HCT116 (cell line): ENCODE results near the gene KRTAP22-2. TPM values are rescaled to one million over a fixed set of nuclear protein-coding genes. Genes with fewer than 3 reads are reported as not detected.

Source experiments
- ATAC-seq: fragments of 200-7000 bp; cut with Tn5 transposase; 2 replicates; pipeline ENCODE4 v1.9.1; 2020; ENCODE audit warnings: mild to moderate bottlenecking, moderate library complexity
- BruUV-seq: library from RNA; stranded (reverse); fragments of 400-500 nt; replicated peaks from 2 replicates; lab custom pipeline; 2021; lab: Mats Ljungman, UMichigan
- CTCF ChIA-PET: fragments of 300-600 bp; sonication (Branson Sonifier 250); formaldehyde crosslinking; loops from one replicate; lab custom pipeline; 2021; ENCODE audit warnings: antibody characterized with exemption; lab: Charles Lee
- POLR2A ChIA-PET: fragments of 300-600, 350-600 bp; sonication (Branson Sonifier 250); formaldehyde crosslinking; loops from one replicate; lab custom pipeline; 2021; ENCODE audit warnings: antibody characterized with exemption; lab: Charles Lee
- RAD21 ChIA-PET, 2 experiments: fragments of 300-600 bp; sonication (Branson Sonifier 250); formaldehyde crosslinking; loops; one replicate each; lab custom pipeline; 2023; ENCODE audit warnings: low total read pairs in 2 of 2; ENCODE audit not compliant: uncharacterized antibody in 2 of 2, unreplicated experiment in 2 of 2, low non-redundant PET in 1 of 2; lab: Charles Lee
- DNase-seq: peaks from one replicate; pipeline ENCODE4 v3.0.0-alpha.2; 2010; ENCODE audit warnings: low read depth, low spot score
- H2AFZ ChIP-seq: fragments of 200-600 bp; shearing (Covaris generic), sonication (generic); 2 replicates; pipeline ENCODE4 v1.6.1; 2017; ENCODE audit warnings: low read depth, mixed run types, mixed read lengths, antibody characterized with exemption, low read length; ENCODE audit not compliant: poor library complexity, severe bottlenecking
- H3K27ac ChIP-seq: 2 replicates; pipeline ENCODE4 v1.5.1; 2012; ENCODE audit warnings: low read depth, low read length
- H3K27me3 ChIP-seq: fragments of 200-600 bp; sonication (generic); 2 replicates; pipeline ENCODE4 v1.6.1; 2016; ENCODE audit warnings: mixed run types, low read length, mixed read lengths; ENCODE audit not compliant: insufficient read depth
- H3K36me3 ChIP-seq, 2 experiments: fragments of 200-500 bp in 1 of 2; fragments of 200-600 bp in 1 of 2; sonication (Bioruptor generic) in 1 of 2; sonication (generic) in 1 of 2; 2 replicates each; pipeline versions ENCODE4 v1.5.1 to v1.6.1; 2014 to 2016; ENCODE audit warnings: low read length in 2 of 2, inconsistent platforms in 1 of 2, mixed read lengths in 1 of 2, mixed run types in 1 of 2; ENCODE audit not compliant: insufficient read depth in 2 of 2, control insufficient read depth in 1 of 2
- H3K4me1 ChIP-seq, 2 experiments: fragments of 200-600 bp in 1 of 2; sonication (generic) in 1 of 2; 2 replicates each; pipeline versions ENCODE4 v1.5.1 to v1.6.1; 2012 to 2017; ENCODE audit warnings: low read length in 2 of 2, inconsistent platforms in 1 of 2, mild to moderate bottlenecking in 1 of 2, mixed read lengths in 1 of 2, mixed run types in 1 of 2, moderate library complexity in 1 of 2; ENCODE audit not compliant: insufficient read depth in 2 of 2, control insufficient read depth in 1 of 2
- H3K4me2 ChIP-seq: fragments of 200-600 bp; sonication (generic); 2 replicates; pipeline ENCODE4 v1.6.1; 2017; ENCODE audit warnings: mixed run types, low read length, mixed read lengths
- H3K4me3 ChIP-seq, 2 experiments: fragments of 200-600 bp in 1 of 2; sonication (generic) in 1 of 2; replicated peaks in 1 of 2; 2 replicates each; pipeline ENCODE4 v1.5.1; 2011 to 2016; ENCODE audit warnings: low read length in 2 of 2, control low read depth in 1 of 2, low read depth in 1 of 2, mild to moderate bottlenecking in 1 of 2, mixed read lengths in 1 of 2, mixed run types in 1 of 2
- H3K79me2 ChIP-seq: fragments of 200-600 bp; sonication (generic); 2 replicates; pipeline ENCODE4 v1.6.1; 2017; ENCODE audit warnings: mild to moderate bottlenecking, mixed run types, low read length, moderate library complexity, mixed read lengths; ENCODE audit not compliant: insufficient read depth
- H3K9ac ChIP-seq: fragments of 200-600 bp; sonication (generic); 2 replicates; pipeline ENCODE4 v1.6.1; 2016; ENCODE audit warnings: low read length, mixed read lengths
- H3K9me2 ChIP-seq: fragments of 200-600 bp; sonication (generic), shearing (Covaris generic); 2 replicates; pipeline ENCODE4 v1.6.1; 2017; ENCODE audit warnings: mixed run types, mild to moderate bottlenecking, moderate library complexity; ENCODE audit not compliant: insufficient read depth
- H3K9me3 ChIP-seq, 2 experiments: fragments of 200-500 bp in 1 of 2; fragments of 200-600 bp in 1 of 2; sonication (Bioruptor generic) in 1 of 2; sonication (generic) in 1 of 2; 2 replicates each; pipeline ENCODE4 v1.6.1; 2014 to 2017; ENCODE audit warnings: low read length in 2 of 2, mixed read lengths in 2 of 2, inconsistent platforms in 1 of 2, low read depth in 1 of 2, mild to moderate bottlenecking in 1 of 2, mixed run types in 1 of 2, moderate library complexity in 1 of 2; ENCODE audit not compliant: control insufficient read depth in 1 of 2, insufficient read depth in 1 of 2
- H4K20me1 ChIP-seq: fragments of 200-600 bp; sonication (generic), shearing (Covaris generic); 2 replicates; pipeline ENCODE4 v1.6.1; 2017; ENCODE audit warnings: mixed run types, mild to moderate bottlenecking, moderate library complexity; ENCODE audit not compliant: insufficient read depth
- ATF3 ChIP-seq: IDR thresholded peaks from 2 replicates; pipeline ENCODE4 v1.6.1; 2012
- CBX3 ChIP-seq: IDR thresholded peaks from 2 replicates; pipeline ENCODE4 v1.6.1; 2012; ENCODE audit warnings: low read depth
- ELF1 ChIP-seq: IDR thresholded peaks from 2 replicates; pipeline ENCODE4 v1.6.1; 2012; ENCODE audit warnings: low read depth, borderline replicate concordance
- EZH2 ChIP-seq: fragments of 200-600 bp; sonication (generic); IDR thresholded peaks from 2 replicates; pipeline ENCODE4 v1.6.1; 2017; ENCODE audit warnings: antibody characterized with exemption, mixed run types
- EZH2phosphoT487 ChIP-seq: fragments of 200-600 bp; IDR thresholded peaks from 2 replicates; pipeline ENCODE4 v1.6.1; 2018; ENCODE audit warnings: antibody characterized with exemption, borderline replicate concordance
- JUND ChIP-seq: IDR thresholded peaks from 2 replicates; pipeline ENCODE4 v1.6.1; 2012
- MAX ChIP-seq: IDR thresholded peaks from 2 replicates; pipeline ENCODE4 v1.6.1; 2012
- POLR2A ChIP-seq: IDR thresholded peaks from 2 replicates; pipeline ENCODE4 v1.7.0; 2011; ENCODE audit warnings: borderline replicate concordance; ENCODE audit not compliant: insufficient read depth, insufficient read length; ENCODE audit errors: extremely low read depth
- POLR2AphosphoS5 ChIP-seq: IDR thresholded peaks from 2 replicates; pipeline ENCODE4 v1.6.1; 2011; ENCODE audit warnings: mild to moderate bottlenecking, low read depth, low read length, moderate library complexity
- REST ChIP-seq: IDR thresholded peaks from 2 replicates; pipeline ENCODE4 v1.6.1; 2012; ENCODE audit warnings: low read depth
- SIN3A ChIP-seq: IDR thresholded peaks from 2 replicates; pipeline ENCODE4 v1.6.1; 2012; ENCODE audit warnings: low read depth
- SP1 ChIP-seq: IDR thresholded peaks from 2 replicates; pipeline ENCODE4 v1.6.1; 2012; ENCODE audit warnings: low read depth
- TCF7L2 ChIP-seq: IDR thresholded peaks from 2 replicates; pipeline ENCODE4 v1.7.0; 2011; ENCODE audit warnings: borderline replicate concordance, inconsistent platforms; ENCODE audit not compliant: insufficient read depth, insufficient read length; ENCODE audit errors: extremely low read depth
- YY1 ChIP-seq: IDR thresholded peaks from 2 replicates; pipeline ENCODE4 v1.6.1; 2011; ENCODE audit warnings: low read length, low read depth, moderate library complexity, mild to moderate bottlenecking; ENCODE audit not compliant: insufficient replicate concordance; ENCODE audit errors: extremely low read depth
- ZBTB33 ChIP-seq: IDR thresholded peaks from 2 replicates; pipeline ENCODE4 v1.6.1; 2011; ENCODE audit warnings: mild to moderate bottlenecking, low read length, moderate library complexity; ENCODE audit not compliant: insufficient replicate concordance; ENCODE audit errors: extremely low read depth
- ZFX ChIP-seq: fragments of 450-650 bp; IDR thresholded peaks from 2 replicates; pipeline ENCODE4 v1.6.1; 2017
- ZNF274 ChIP-seq: fragments of 200-500 bp; sonication (Bioruptor generic); IDR thresholded peaks from 2 replicates; pipeline ENCODE4 v1.6.1; 2014; ENCODE audit warnings: mild to moderate bottlenecking, low read depth, low read length, inconsistent platforms
- intact Hi-C: fragments of 100-400 bp; cut with micrococcal nuclease; formaldehyde crosslinking; loops from 2 replicates; pipeline ENCODE4 v1.10.0; 2022
- total RNA-seq: library from RNA; stranded (reverse); gene quantifications from one replicate; pipeline ENCODE4 v1.2.1, GENCODE V29; 2021; ENCODE audit not compliant: unreplicated experiment
- TF ChIP-seq, protein P1 (sequence below), 3 experiments: fragments of 200-600 bp in 1 of 3; sonication (generic) in 1 of 3; IDR thresholded peaks in 2 of 3; conservative IDR thresholded peaks in 1 of 3; 2 replicates each; pipeline ENCODE4 v1.5.1; 2012 to 2017; ENCODE audit warnings: low read depth in 2 of 3, low read length in 2 of 3, antibody characterized with exemption in 1 of 3, borderline replicate concordance in 1 of 3, control low read depth in 1 of 3, mild to moderate bottlenecking in 1 of 3, mixed read lengths in 1 of 3, mixed run types in 1 of 3, moderate library complexity in 1 of 3; ENCODE audit not compliant: insufficient read depth in 1 of 3

KRTAP22-2 gene
- total RNA-seq, 1 experiment from 2014 or later = not detected

GRCh38 chr21:30541764-30542163 lies 48.4 kb downstream of the KRTAP22-2 start, which contains the start of gene KRTAP19-6:
Gene KRTAP19-6 (minus strand): TSS chr21:30541864. CDS start chr21:30541833, 31 bp downstream.
- peaks cover 8 to 13% of the 10 kb centered on the region in 2 experiments; a peak in 3 of 4 replicates for H3K9me3 ChIP-seq
- H3K27ac ChIP-seq = no peak within 1 kb of the TSS
- no peak within 1 kb of the TSS for H3K4me2 ChIP-seq
- no peak within 1 kb of the TSS for H2AFZ ChIP-seq
- H3K9ac ChIP-seq = no peak within 1 kb of the TSS
- no peaks in the 10 kb centered on the region for H3K9me2 ChIP-seq
- no peaks in the 10 kb centered on the region for H3K36me3 ChIP-seq
- intact Hi-C loops = no loop called here
- no peak within 1 kb of the TSS for H3K4me3 ChIP-seq
- H4K20me1 ChIP-seq = no peaks in the 10 kb centered on the region
- POLR2A ChIA-PET = no interaction called here
- CTCF ChIA-PET = no interaction called here
- RAD21 ChIA-PET = no interaction called here
- DNase-seq (no peak), ATAC-seq (no peak)
- no peak for TF ChIP-seq ZBTB33
- TF ChIP-seq SP1 = no peak
- no peak for TF ChIP-seq POLR2A
- no peak for TF ChIP-seq MAX
- no peak for TF ChIP-seq YY1
- no peak for TF ChIP-seq ZNF274
- TF ChIP-seq ELF1 = no peak
- TF ChIP-seq, protein P1, sequence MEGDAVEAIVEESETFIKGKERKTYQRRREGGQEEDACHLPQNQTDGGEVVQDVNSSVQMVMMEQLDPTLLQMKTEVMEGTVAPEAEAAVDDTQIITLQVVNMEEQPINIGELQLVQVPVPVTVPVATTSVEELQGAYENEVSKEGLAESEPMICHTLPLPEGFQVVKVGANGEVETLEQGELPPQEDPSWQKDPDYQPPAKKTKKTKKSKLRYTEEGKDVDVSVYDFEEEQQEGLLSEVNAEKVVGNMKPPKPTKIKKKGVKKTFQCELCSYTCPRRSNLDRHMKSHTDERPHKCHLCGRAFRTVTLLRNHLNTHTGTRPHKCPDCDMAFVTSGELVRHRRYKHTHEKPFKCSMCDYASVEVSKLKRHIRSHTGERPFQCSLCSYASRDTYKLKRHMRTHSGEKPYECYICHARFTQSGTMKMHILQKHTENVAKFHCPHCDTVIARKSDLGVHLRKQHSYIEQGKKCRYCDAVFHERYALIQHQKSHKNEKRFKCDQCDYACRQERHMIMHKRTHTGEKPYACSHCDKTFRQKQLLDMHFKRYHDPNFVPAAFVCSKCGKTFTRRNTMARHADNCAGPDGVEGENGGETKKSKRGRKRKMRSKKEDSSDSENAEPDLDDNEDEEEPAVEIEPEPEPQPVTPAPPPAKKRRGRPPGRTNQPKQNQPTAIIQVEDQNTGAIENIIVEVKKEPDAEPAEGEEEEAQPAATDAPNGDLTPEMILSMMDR (IDR thresholded peaks at IDR 0.05 in 2 of 3, conservative IDR thresholded peaks at IDR 0.05 in 1 of 3; ENCODE audit: borderline replicate concordance in 1 of 3, insufficient read depth in 1 of 3, low read depth in 2 of 3, low read length in 2 of 3) = no peak
- no peak for TF ChIP-seq ATF3
- no peak for TF ChIP-seq REST
- TF ChIP-seq POLR2AphosphoS5 = no peak
- no peak for TF ChIP-seq CBX3
- TF ChIP-seq JUND = no peak
- no peak for TF ChIP-seq EZH2
- no peak for TF ChIP-seq SIN3A
- no peak for TF ChIP-seq ZFX
- TF ChIP-seq EZH2phosphoT487 = no peak
- no peak for TF ChIP-seq TCF7L2
- no peaks in the 10 kb centered on the region for H3K79me2 ChIP-seq
- H3K4me1 ChIP-seq = no peaks in the 10 kb centered on the region
- no peaks in the 10 kb centered on the region for H3K27me3 ChIP-seq
- BruUV-seq = no TSS peak
